GM18508 (cell line): ENCODE measurements around the gene FAM221B.

Experiments used
- ATAC-seq: cut with Tn5 transposase; IDR thresholded peaks from one replicate; pipeline ENCODE4 v1.9.1; 2021; ENCODE audit warnings: moderate number of reproducible peaks; ENCODE audit not compliant: insufficient read depth, unreplicated experiment

Gene FAM221B

GRCh38 chr9:35826071-35826701 lies 2.3 kb downstream of the FAM221B start:
- ATAC-seq: no peak

GRCh38 chr9:35822926-35823325 lies 5.6 kb downstream of the FAM221B start:
- no peak for ATAC-seq

GRCh38 chr9:35820076-35820475 lies 8.5 kb downstream of the FAM221B start:
- no peak for ATAC-seq

- ATAC-seq: no peak
Measured at GRCh38 chr9:35818341-35818740, 10.2 kb downstream of the FAM221B start.

GRCh38 chr9:35816708-35817107 lies 11.8 kb downstream of the FAM221B start:
- no peak for ATAC-seq

- ATAC-seq: peak; percentile 44
Measured at GRCh38 chr9:35814841-35815543, 13.5 kb downstream of the FAM221B start, which contains the start of gene HINT2. TSS of gene HINT2 (minus strand) at chr9:35815042. CDS start at chr9:35814979, 63 bp downstream.

GRCh38 chr9:35814106-35814840 lies 14.3 kb downstream of the FAM221B start:
- no peak for ATAC-seq

- ATAC-seq: no peak
Measured at GRCh38 chr9:35813434-35814105, 15.0 kb downstream of the FAM221B start.

GRCh38 chr9:35812025-35812602 lies 16.4 kb downstream of the FAM221B start, which contains the start of gene SPAG8:
TSS of gene SPAG8 (minus strand) at chr9:35812262. CDS start at chr9:35812147, 115 bp downstream.
- ATAC-seq: peak; percentile 46

GRCh38 chr9:35811381-35812024 lies 17.0 kb downstream of the FAM221B start:
- ATAC-seq: no peak

- ATAC-seq: no peak
Measured at GRCh38 chr9:35810122-35810521, 18.4 kb downstream of the FAM221B start.

- ATAC-seq: no peak
Measured at GRCh38 chr9:35808433-35808832, 20.1 kb downstream of the FAM221B start.

- no peak for ATAC-seq
Measured at GRCh38 chr9:35806101-35806500, 22.4 kb downstream of the FAM221B start.

- ATAC-seq: no peak
Measured at GRCh38 chr9:35801328-35802128, 27.0 kb downstream of the FAM221B start.

GRCh38 chr9:35800530-35800929 lies 28.0 kb downstream of the FAM221B start:
- no peak for ATAC-seq

- ATAC-seq: no peak
Measured at GRCh38 chr9:35798658-35799374, 29.7 kb downstream of the FAM221B start.

- ATAC-seq: no peak
Measured at GRCh38 chr9:35797311-35798109, 31.0 kb downstream of the FAM221B start.

- ATAC-seq: no peak
Measured at GRCh38 chr9:35795695-35796094, 32.8 kb downstream of the FAM221B start.
